WTC11 (cell line): ENCODE data around the gene GEMIN7. TPM values are rescaled to one million over a fixed set of nuclear protein-coding genes. Genes with fewer than 3 reads are reported as not detected.

Experiments
- ATF1 ChIP-seq: sonication (generic); formaldehyde crosslinking; IDR thresholded peaks from 2 replicates; pipeline ENCODE4 v1.8.1; 2023; ENCODE audit warnings: mild to moderate bottlenecking, moderate library complexity, missing genetic modification reagents
- ATF3 ChIP-seq: sonication (generic); formaldehyde crosslinking; conservative IDR thresholded peaks from 2 replicates; pipeline ENCODE4 v1.8.1; 2022; ENCODE audit warnings: mild to moderate bottlenecking, missing genetic modification reagents
- E2F4 ChIP-seq: sonication (generic); formaldehyde crosslinking; IDR thresholded peaks from 2 replicates; pipeline ENCODE4 v1.8.1; 2022; ENCODE audit warnings: low read depth, mild to moderate bottlenecking, moderate library complexity, missing genetic modification reagents, borderline replicate concordance
- ESRRA ChIP-seq: sonication (generic); formaldehyde crosslinking; IDR thresholded peaks from 2 replicates; pipeline ENCODE4 v1.8.1; 2022; ENCODE audit warnings: mild to moderate bottlenecking, missing genetic modification reagents, borderline replicate concordance
- ETV6 ChIP-seq: sonication (generic); formaldehyde crosslinking; IDR thresholded peaks from 2 replicates; pipeline ENCODE4 v1.8.1; 2022; ENCODE audit warnings: mild to moderate bottlenecking, missing genetic modification reagents
- FOXK1 ChIP-seq: sonication (generic); formaldehyde crosslinking; IDR thresholded peaks from 2 replicates; pipeline ENCODE4 v1.8.0; 2022; ENCODE audit warnings: mild to moderate bottlenecking, moderate library complexity, missing genetic modification reagents
- GRHL2 ChIP-seq: fragments of 250-450 bp; sonication (Bioruptor Pico); IDR thresholded peaks from 2 replicates; pipeline ENCODE4 v1.8.0; 2022; ENCODE audit warnings: mild to moderate bottlenecking, moderate library complexity; ENCODE audit not compliant: insufficient replicate concordance, severe bottlenecking
- IRF2 ChIP-seq: sonication (generic); formaldehyde crosslinking; IDR thresholded peaks from 2 replicates; pipeline ENCODE4 v1.8.0; 2022; ENCODE audit warnings: low read depth, missing genetic modification reagents, borderline replicate concordance
- KAT7 ChIP-seq: sonication (generic); formaldehyde crosslinking; IDR thresholded peaks from 2 replicates; pipeline ENCODE4 v1.8.1; 2023; ENCODE audit warnings: missing genetic modification reagents, mild to moderate bottlenecking, borderline replicate concordance
- MXD4 ChIP-seq: fragments of 250-450 bp; sonication (Bioruptor Pico); IDR thresholded peaks from 2 replicates; pipeline ENCODE4 v1.8.0; 2021; ENCODE audit warnings: mild to moderate bottlenecking, moderate library complexity, borderline replicate concordance
- MYBL2 ChIP-seq: sonication (generic); formaldehyde crosslinking; IDR thresholded peaks from 2 replicates; pipeline ENCODE4 v1.8.1; 2023; ENCODE audit warnings: mild to moderate bottlenecking, moderate library complexity, missing genetic modification reagents
- NR1H2 ChIP-seq: sonication (generic); formaldehyde crosslinking; IDR thresholded peaks from 2 replicates; pipeline ENCODE4 v1.9.0; 2021; ENCODE audit warnings: mild to moderate bottlenecking, moderate library complexity, missing genetic modification reagents
- NR3C1 ChIP-seq: sonication (generic); formaldehyde crosslinking; conservative IDR thresholded peaks from 2 replicates; pipeline ENCODE4 v1.8.1; 2023; ENCODE audit warnings: low read depth, mild to moderate bottlenecking, missing genetic modification reagents
- SMAD3 ChIP-seq: sonication (generic); formaldehyde crosslinking; IDR thresholded peaks from 2 replicates; pipeline ENCODE4 v1.8.0; 2022; ENCODE audit warnings: missing genetic modification reagents, mild to moderate bottlenecking, borderline replicate concordance
- SP1 ChIP-seq: sonication (generic); formaldehyde crosslinking; conservative IDR thresholded peaks from 2 replicates; pipeline ENCODE4 v1.8.1; 2022; ENCODE audit warnings: missing genetic modification reagents
- TEAD1 ChIP-seq: sonication (generic); formaldehyde crosslinking; IDR thresholded peaks from 2 replicates; pipeline ENCODE4 v1.8.0; 2022; ENCODE audit warnings: mild to moderate bottlenecking, missing genetic modification reagents
- USF2 ChIP-seq: sonication (generic); formaldehyde crosslinking; IDR thresholded peaks from 2 replicates; pipeline ENCODE4 v1.8.1; 2023; ENCODE audit warnings: mild to moderate bottlenecking, missing genetic modification reagents, moderate library complexity
- ZNF263 ChIP-seq: sonication (generic); formaldehyde crosslinking; IDR thresholded peaks from 2 replicates; pipeline ENCODE4 v1.8.1; 2022; ENCODE audit warnings: low read depth, mild to moderate bottlenecking, moderate library complexity, missing genetic modification reagents
- ZNF317 ChIP-seq: sonication (generic); formaldehyde crosslinking; IDR thresholded peaks from 2 replicates; pipeline ENCODE4 v1.8.1; 2023; ENCODE audit warnings: low read depth, mild to moderate bottlenecking, moderate library complexity, missing genetic modification reagents, borderline replicate concordance
- ZNF396 ChIP-seq: fragments of 250-450 bp; sonication (Bioruptor Pico); IDR thresholded peaks from 2 replicates; pipeline ENCODE4 v1.8.0; 2021; ENCODE audit warnings: mild to moderate bottlenecking, moderate library complexity, borderline replicate concordance
- ZNF425 ChIP-seq: fragments of 250-450 bp; sonication (Bioruptor Pico); conservative IDR thresholded peaks from 2 replicates; pipeline ENCODE4 v1.9.0; 2021; ENCODE audit warnings: mild to moderate bottlenecking
- total RNA-seq: library from RNA; stranded (reverse); gene quantifications from 3 replicates; pipeline ENCODE4 v1.2.3, GENCODE V29; 2021
- TF ChIP-seq, protein P1 (sequence below): sonication (generic); formaldehyde crosslinking; IDR thresholded peaks from 2 replicates; pipeline ENCODE4 v1.8.0; 2023; ENCODE audit warnings: missing genetic modification reagents
- TF ChIP-seq, protein P2 (sequence below): sonication (generic); formaldehyde crosslinking; IDR thresholded peaks from 2 replicates; pipeline ENCODE4 v1.8.0; 2022; ENCODE audit warnings: mild to moderate bottlenecking, missing genetic modification reagents
- TF ChIP-seq, protein P3 (sequence below): fragments of 250-450 bp; sonication (Bioruptor Pico); IDR thresholded peaks from 2 replicates; pipeline ENCODE4 v1.9.0; 2021; ENCODE audit warnings: mild to moderate bottlenecking
- TF ChIP-seq, protein P4 (sequence below): sonication (generic); formaldehyde crosslinking; IDR thresholded peaks from 2 replicates; pipeline ENCODE4 v1.8.1; 2023; ENCODE audit warnings: mild to moderate bottlenecking, missing genetic modification reagents, moderate library complexity
- TF ChIP-seq, protein P5 (sequence below): fragments of 250-450 bp; sonication (Bioruptor Pico); IDR thresholded peaks from 2 replicates; pipeline ENCODE4 v1.9.0; 2021; ENCODE audit warnings: mild to moderate bottlenecking
- TF ChIP-seq, protein P6 (sequence below): sonication (generic); formaldehyde crosslinking; IDR thresholded peaks from 2 replicates; pipeline ENCODE4 v1.8.1; 2022; ENCODE audit warnings: mild to moderate bottlenecking, moderate library complexity, missing genetic modification reagents

The GEMIN7 gene
- total RNA-seq, 1 experiment from 2014 or later: 55.0 TPM

DNA sequence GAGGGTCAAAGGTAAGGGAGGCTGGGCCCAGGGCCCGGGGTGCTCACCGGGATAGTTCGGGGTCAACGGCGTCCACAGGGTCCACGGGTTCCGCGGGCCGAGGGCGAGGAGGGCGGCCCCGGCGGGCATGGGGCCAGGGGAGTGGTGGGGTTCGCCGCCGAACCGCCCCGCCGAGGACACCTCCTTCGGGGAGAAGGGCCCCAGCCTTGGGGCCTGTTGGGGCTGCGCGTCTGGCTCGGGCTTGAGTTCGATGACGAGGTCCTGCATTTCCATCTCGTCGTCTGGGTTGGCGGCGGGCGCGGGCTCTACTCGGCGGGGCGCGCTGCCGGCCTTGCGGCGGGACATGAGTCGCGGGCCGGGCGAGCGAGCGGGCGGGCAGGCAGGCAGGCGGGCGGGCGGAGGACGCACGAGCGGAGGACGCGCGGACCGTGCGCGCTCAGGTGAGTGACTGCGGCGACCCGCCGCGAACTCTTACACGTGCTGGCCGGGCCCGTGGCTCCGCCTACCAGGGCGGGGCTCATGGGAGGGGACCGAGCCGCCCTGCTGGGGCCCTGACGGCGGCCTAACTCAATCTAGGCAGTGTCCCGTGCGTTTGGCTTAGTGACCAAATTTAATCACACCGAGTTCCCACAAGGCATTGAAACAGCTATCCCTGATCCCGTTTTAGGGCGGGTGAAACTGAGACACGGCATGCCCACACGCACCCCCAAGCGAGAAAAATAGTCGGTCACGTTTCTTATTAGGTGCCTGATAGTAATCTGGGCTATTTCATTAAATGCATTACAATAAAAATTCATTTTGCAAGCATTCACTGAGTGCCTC is 2.8 kb upstream of the GEMIN7 start, which contains the start of gene ZNF296 (continued):
- TF ChIP-seq ZNF263 (no peak), SP1 (CRISPR knock-in tag) (peak; percentile 95), ATF3 (CRISPR knock-in tag) (no peak), ZNF396 (CRISPR knock-in tag) (no peak), NR3C1 (CRISPR knock-in tag) (no peak), SMAD3 (CRISPR knock-in tag) (no peak), KAT7 (CRISPR knock-in tag) (peak; percentile 97), ZNF317 (peak; percentile 16; the same call in 1 of the 2 replicates), GRHL2 (CRISPR knock-in tag) (no peak), USF2 (CRISPR knock-in tag) (peak; percentile 66), MXD4 (CRISPR knock-in tag) (no peak), NR1H2 (CRISPR knock-in tag) (no peak), MYBL2 (peak; percentile 73; the same call in 1 of the 2 replicates), ETV6 (CRISPR knock-in tag) (peak; percentile 73; the same call in 1 of the 2 replicates), FOXK1 (CRISPR knock-in tag) (peak; percentile 66; the same call in 1 of the 2 replicates), E2F4 (CRISPR knock-in tag) (no peak), TEAD1 (peak; percentile 44; the same call in 1 of the 2 replicates), ESRRA (no peak), ATF1 (CRISPR knock-in tag) (no peak), ZNF425 (CRISPR knock-in tag) (no peak), IRF2 (CRISPR knock-in tag) (no peak)
- TF ChIP-seq, protein P1, sequence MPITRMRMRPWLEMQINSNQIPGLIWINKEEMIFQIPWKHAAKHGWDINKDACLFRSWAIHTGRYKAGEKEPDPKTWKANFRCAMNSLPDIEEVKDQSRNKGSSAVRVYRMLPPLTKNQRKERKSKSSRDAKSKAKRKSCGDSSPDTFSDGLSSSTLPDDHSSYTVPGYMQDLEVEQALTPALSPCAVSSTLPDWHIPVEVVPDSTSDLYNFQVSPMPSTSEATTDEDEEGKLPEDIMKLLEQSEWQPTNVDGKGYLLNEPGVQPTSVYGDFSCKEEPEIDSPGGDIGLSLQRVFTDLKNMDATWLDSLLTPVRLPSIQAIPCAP (CRISPR knock-in tag): no peak
- TF ChIP-seq, protein P2, sequence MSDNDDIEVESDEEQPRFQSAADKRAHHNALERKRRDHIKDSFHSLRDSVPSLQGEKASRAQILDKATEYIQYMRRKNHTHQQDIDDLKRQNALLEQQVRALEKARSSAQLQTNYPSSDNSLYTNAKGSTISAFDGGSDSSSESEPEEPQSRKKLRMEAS (CRISPR knock-in tag): peak; percentile 79; the same call in 1 of the 2 replicates
- TF ChIP-seq, protein P3, sequence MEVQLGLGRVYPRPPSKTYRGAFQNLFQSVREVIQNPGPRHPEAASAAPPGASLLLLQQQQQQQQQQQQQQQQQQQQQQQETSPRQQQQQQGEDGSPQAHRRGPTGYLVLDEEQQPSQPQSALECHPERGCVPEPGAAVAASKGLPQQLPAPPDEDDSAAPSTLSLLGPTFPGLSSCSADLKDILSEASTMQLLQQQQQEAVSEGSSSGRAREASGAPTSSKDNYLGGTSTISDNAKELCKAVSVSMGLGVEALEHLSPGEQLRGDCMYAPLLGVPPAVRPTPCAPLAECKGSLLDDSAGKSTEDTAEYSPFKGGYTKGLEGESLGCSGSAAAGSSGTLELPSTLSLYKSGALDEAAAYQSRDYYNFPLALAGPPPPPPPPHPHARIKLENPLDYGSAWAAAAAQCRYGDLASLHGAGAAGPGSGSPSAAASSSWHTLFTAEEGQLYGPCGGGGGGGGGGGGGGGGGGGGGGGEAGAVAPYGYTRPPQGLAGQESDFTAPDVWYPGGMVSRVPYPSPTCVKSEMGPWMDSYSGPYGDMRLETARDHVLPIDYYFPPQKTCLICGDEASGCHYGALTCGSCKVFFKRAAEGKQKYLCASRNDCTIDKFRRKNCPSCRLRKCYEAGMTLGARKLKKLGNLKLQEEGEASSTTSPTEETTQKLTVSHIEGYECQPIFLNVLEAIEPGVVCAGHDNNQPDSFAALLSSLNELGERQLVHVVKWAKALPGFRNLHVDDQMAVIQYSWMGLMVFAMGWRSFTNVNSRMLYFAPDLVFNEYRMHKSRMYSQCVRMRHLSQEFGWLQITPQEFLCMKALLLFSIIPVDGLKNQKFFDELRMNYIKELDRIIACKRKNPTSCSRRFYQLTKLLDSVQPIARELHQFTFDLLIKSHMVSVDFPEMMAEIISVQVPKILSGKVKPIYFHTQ (CRISPR knock-in tag): no peak
- TF ChIP-seq, protein P4, sequence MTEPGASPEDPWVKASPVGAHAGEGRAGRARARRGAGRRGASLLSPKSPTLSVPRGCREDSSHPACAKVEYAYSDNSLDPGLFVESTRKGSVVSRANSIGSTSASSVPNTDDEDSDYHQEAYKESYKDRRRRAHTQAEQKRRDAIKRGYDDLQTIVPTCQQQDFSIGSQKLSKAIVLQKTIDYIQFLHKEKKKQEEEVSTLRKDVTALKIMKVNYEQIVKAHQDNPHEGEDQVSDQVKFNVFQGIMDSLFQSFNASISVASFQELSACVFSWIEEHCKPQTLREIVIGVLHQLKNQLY (CRISPR knock-in tag): no peak
- TF ChIP-seq, protein P5, sequence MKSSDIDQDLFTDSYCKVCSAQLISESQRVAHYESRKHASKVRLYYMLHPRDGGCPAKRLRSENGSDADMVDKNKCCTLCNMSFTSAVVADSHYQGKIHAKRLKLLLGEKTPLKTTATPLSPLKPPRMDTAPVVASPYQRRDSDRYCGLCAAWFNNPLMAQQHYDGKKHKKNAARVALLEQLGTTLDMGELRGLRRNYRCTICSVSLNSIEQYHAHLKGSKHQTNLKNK (CRISPR knock-in tag): no peak
- TF ChIP-seq, protein P6, sequence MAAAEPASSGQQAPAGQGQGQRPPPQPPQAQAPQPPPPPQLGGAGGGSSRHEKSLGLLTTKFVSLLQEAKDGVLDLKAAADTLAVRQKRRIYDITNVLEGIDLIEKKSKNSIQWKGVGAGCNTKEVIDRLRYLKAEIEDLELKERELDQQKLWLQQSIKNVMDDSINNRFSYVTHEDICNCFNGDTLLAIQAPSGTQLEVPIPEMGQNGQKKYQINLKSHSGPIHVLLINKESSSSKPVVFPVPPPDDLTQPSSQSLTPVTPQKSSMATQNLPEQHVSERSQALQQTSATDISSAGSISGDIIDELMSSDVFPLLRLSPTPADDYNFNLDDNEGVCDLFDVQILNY: peak; percentile 65; the same call in 1 of the 2 replicates
